Measurements from ENCODE around the gene SDHB.

The SDHB gene

GRCh38 chr1:17045634-17046333, 8.0 kb downstream of the SDHB start:
- no peak for DNase-seq (ENCODE audit: low spot score)

- no peak for DNase-seq (ENCODE audit: low spot score)
Measured at GRCh38 chr1:17045150-17045549, 8.7 kb downstream of the SDHB start.

- no peak for DNase-seq (ENCODE audit: low spot score)
Measured at GRCh38 chr1:17043676-17044075, 10.2 kb downstream of the SDHB start.

GRCh38 chr1:17040135-17040534, 13.7 kb downstream of the SDHB start:
- DNase-seq (ENCODE audit: low spot score), result no peak

- no peak for DNase-seq (ENCODE audit: low spot score)
Measured at GRCh38 chr1:17039522-17039921, 14.3 kb downstream of the SDHB start.

- DNase-seq (ENCODE audit: low spot score), result no peak
Measured at GRCh38 chr1:17033481-17033880, 20.4 kb downstream of the SDHB start.

- DNase-seq (ENCODE audit: low spot score), result no peak
Measured at GRCh38 chr1:17032741-17033140, 21.1 kb downstream of the SDHB start.

GRCh38 chr1:17031436-17031835, 22.4 kb downstream of the SDHB start:
- DNase-seq (ENCODE audit: low spot score), result no peak

- no peak for DNase-seq (ENCODE audit: low spot score)
Measured at GRCh38 chr1:17030206-17030605, 23.6 kb downstream of the SDHB start.

- DNase-seq (ENCODE audit: low spot score), result no peak
Measured at GRCh38 chr1:17028662-17029188, 25.1 kb downstream of the SDHB start.

GRCh38 chr1:17027900-17028299, 25.9 kb downstream of the SDHB start:
- DNase-seq (ENCODE audit: low spot score), result no peak

- no peak for DNase-seq (ENCODE audit: low spot score)
Measured at GRCh38 chr1:17027403-17027802, 26.4 kb downstream of the SDHB start.

GRCh38 chr1:17024721-17025120, 29.1 kb downstream of the SDHB start:
- DNase-seq (ENCODE audit: low spot score), result no peak

- no peak for DNase-seq (ENCODE audit: low spot score)
Measured at GRCh38 chr1:17023573-17023972, 30.3 kb downstream of the SDHB start.

- no peak for DNase-seq (ENCODE audit: low spot score)
Measured at GRCh38 chr1:17023102-17023501, 30.7 kb downstream of the SDHB start.

GRCh38 chr1:17021896-17022295, 31.9 kb downstream of the SDHB start:
- DNase-seq (ENCODE audit: low spot score), result no peak

GRCh38 chr1:17020502-17020901, 33.3 kb downstream of the SDHB start:
- DNase-seq (ENCODE audit: low spot score), result no peak

GRCh38 chr1:17018849-17019248, 35.0 kb downstream of the SDHB start:
- DNase-seq (ENCODE audit: low spot score), result no peak

- no peak for DNase-seq (ENCODE audit: low spot score)
Measured at GRCh38 chr1:17017435-17017834, 36.4 kb downstream of the SDHB start.

GRCh38 chr1:17016317-17016661, 37.5 kb downstream of the SDHB start:
- DNase-seq (ENCODE audit: low spot score), result no peak

- DNase-seq (ENCODE audit: low spot score), result no peak
Measured at GRCh38 chr1:17014671-17015567, 38.9 kb downstream of the SDHB start.

GRCh38 chr1:17013491-17014320, 40.1 kb downstream of the SDHB start:
- no peak for DNase-seq (ENCODE audit: low spot score)

Measured in ecto neural progenitor cell (in vitro differentiated cells).